ENCODE data around the gene FAM3D.
A peak's percentile ranks its signal among the peaks of the same experiment; 100 is the strongest.
"Not testable (repeated sequence)": the region's sequence is repeated elsewhere in the genome, so short reads cannot be mapped to it uniquely, and the experiment has no call there.

The FAM3D gene

GRCh38 chr3:58683001-58683458, 16.5 kb upstream of the FAM3D start:
- no peak for DNase-seq

GRCh38 chr3:58681863-58682262, 15.3 kb upstream of the FAM3D start:
- no peak for DNase-seq

GRCh38 chr3:58680879-58681525, 14.4 kb upstream of the FAM3D start:
- DNase-seq, result no peak

GRCh38 chr3:58679974-58680666, 13.5 kb upstream of the FAM3D start:
- DNase-seq, result no peak

GRCh38 chr3:58679446-58679845, 12.9 kb upstream of the FAM3D start:
- DNase-seq, result no peak

- DNase-seq, result not testable (repeated sequence)
Observed at GRCh38 chr3:58678177-58678970, 11.8 kb upstream of the FAM3D start.

- DNase-seq, result no peak
Observed at GRCh38 chr3:58672880-58673279, 6.3 kb upstream of the FAM3D start.

GRCh38 chr3:58672451-58672850, 5.9 kb upstream of the FAM3D start:
- no peak for DNase-seq

- DNase-seq, result peak; percentile 35
Observed at GRCh38 chr3:58670506-58671135, 4.0 kb upstream of the FAM3D start.

GRCh38 chr3:58668247-58668646, 1.7 kb upstream of the FAM3D start:
- DNase-seq, result peak; percentile 33

- DNase-seq, result peak; percentile 23
Observed at GRCh38 chr3:58667704-58668103, 1.1 kb upstream of the FAM3D start.

- no peak for DNase-seq
Observed at GRCh38 chr3:58667229-58667628, 655 bp upstream of the FAM3D start.

- peak; percentile 16 for DNase-seq
Observed at GRCh38 chr3:58665405-58665804, 1.2 kb downstream of the FAM3D start.

GRCh38 chr3:58664611-58665010, 2.0 kb downstream of the FAM3D start:
- DNase-seq, result peak; percentile 37

GRCh38 chr3:58661836-58662420, 4.6 kb downstream of the FAM3D start:
- no peak for DNase-seq

- DNase-seq, result no peak
Observed at GRCh38 chr3:58660998-58661397, 5.6 kb downstream of the FAM3D start.

GRCh38 chr3:58659051-58659675, 7.4 kb downstream of the FAM3D start:
- peak; percentile 73 for DNase-seq

GRCh38 chr3:58658508-58658907, 8.1 kb downstream of the FAM3D start:
- DNase-seq, result no peak

GRCh38 chr3:58657571-58658141, 8.9 kb downstream of the FAM3D start:
- DNase-seq, result no peak

GRCh38 chr3:58657036-58657520, 9.5 kb downstream of the FAM3D start:
- no peak for DNase-seq

GRCh38 chr3:58656631-58657030, 9.9 kb downstream of the FAM3D start:
- DNase-seq, result no peak

GRCh38 chr3:58654466-58654865, 12.1 kb downstream of the FAM3D start:
- no peak for DNase-seq

Data from islet precursor cell (in vitro differentiated cells).